H9 (cell line): ENCODE measurements around the gene OR5A2. TPM values are rescaled to one million over a fixed set of nuclear protein-coding genes. Genes with fewer than 3 reads are reported as not detected.

Experiments
- DNase-seq: peaks from one replicate; pipeline ENCODE4 v3.0.0-alpha.2; 2017
- H2AFZ ChIP-seq: one replicate; pipeline ENCODE4 v1.6.1; 2013; ENCODE audit warnings: mild to moderate bottlenecking, low read length, control low read depth, moderate library complexity
- H2AK5ac ChIP-seq: 2 replicates; pipeline ENCODE4 v1.6.1; 2013; ENCODE audit warnings: low read length, control low read depth, mixed read lengths; ENCODE audit not compliant: insufficient read length
- H2BK120ac ChIP-seq: one replicate; pipeline ENCODE4 v1.6.1; 2013; ENCODE audit warnings: low read depth, mild to moderate bottlenecking, low read length, control low read depth, inconsistent platforms; ENCODE audit not compliant: poor library complexity, severe bottlenecking
- H2BK12ac ChIP-seq: 2 replicates; pipeline ENCODE4 v1.6.1; 2013; ENCODE audit warnings: low read length, control low read depth, mixed read lengths, low read depth; ENCODE audit not compliant: insufficient read length
- H2BK15ac ChIP-seq: 2 replicates; pipeline ENCODE4 v1.6.1; 2013; ENCODE audit warnings: low read depth, low read length, control low read depth
- H2BK20ac ChIP-seq: one replicate; pipeline ENCODE4 v1.6.1; 2013; ENCODE audit warnings: low read depth, mild to moderate bottlenecking, low read length, control low read depth, inconsistent platforms; ENCODE audit not compliant: poor library complexity, severe bottlenecking
- H2BK5ac ChIP-seq: 2 replicates; pipeline ENCODE4 v1.6.1; 2013; ENCODE audit warnings: low read length, control low read depth, mixed read lengths; ENCODE audit not compliant: insufficient read length
- H3K14ac ChIP-seq: 2 replicates; pipeline ENCODE4 v1.6.1; 2013; ENCODE audit warnings: low read length, control low read depth; ENCODE audit not compliant: insufficient read depth
- H3K18ac ChIP-seq: 2 replicates; pipeline ENCODE4 v1.6.1; 2013; ENCODE audit warnings: low read depth, mild to moderate bottlenecking, mixed read lengths, low read length, control low read depth; ENCODE audit not compliant: insufficient read length
- H3K23ac ChIP-seq: 2 replicates; pipeline ENCODE4 v1.6.1; 2013; ENCODE audit warnings: low read length, control low read depth, mixed read lengths, low read depth; ENCODE audit not compliant: insufficient read length
- H3K23me2 ChIP-seq: 2 replicates; pipeline ENCODE4 v1.6.1; 2013; ENCODE audit warnings: low read depth, mild to moderate bottlenecking, mixed read lengths, low read length, control low read depth; ENCODE audit not compliant: insufficient read length, poor library complexity, severe bottlenecking
- H3K27ac ChIP-seq: 2 replicates; pipeline ENCODE4 v1.5.1; 2013; ENCODE audit warnings: low read length, control low read depth, mixed read lengths, low read depth; ENCODE audit not compliant: insufficient read length
- H3K27me3 ChIP-seq: 2 replicates; pipeline ENCODE4 v1.6.1; 2013; ENCODE audit warnings: low read length, control low read depth, inconsistent platforms; ENCODE audit not compliant: insufficient read depth
- H3K4ac ChIP-seq: 2 replicates; pipeline ENCODE4 v1.6.1; 2013; ENCODE audit warnings: low read depth, mild to moderate bottlenecking, control low read depth, inconsistent platforms, low read length, moderate library complexity
- H3K4me1 ChIP-seq: 2 replicates; pipeline ENCODE4 v1.6.1; 2013; ENCODE audit warnings: low read length, control low read depth, inconsistent platforms; ENCODE audit not compliant: insufficient read depth
- H3K4me2 ChIP-seq: 2 replicates; pipeline ENCODE4 v1.6.1; 2013; ENCODE audit warnings: low read length, control low read depth, mixed read lengths; ENCODE audit not compliant: insufficient read length, insufficient read depth
- H3K56ac ChIP-seq: 2 replicates; pipeline ENCODE4 v1.6.1; 2013; ENCODE audit warnings: low read depth, mild to moderate bottlenecking, mixed read lengths, low read length, control low read depth; ENCODE audit not compliant: insufficient read length
- H3K79me1 ChIP-seq: 2 replicates; pipeline ENCODE4 v1.6.1; 2013; ENCODE audit warnings: low read depth, mild to moderate bottlenecking, moderate library complexity, low read length, control low read depth, inconsistent platforms; ENCODE audit not compliant: insufficient read depth, poor library complexity, severe bottlenecking
- H3K79me2 ChIP-seq: 2 replicates; pipeline ENCODE4 v1.6.1; 2013; ENCODE audit warnings: low read length, control low read depth, inconsistent platforms; ENCODE audit not compliant: insufficient read depth
- H3K9ac ChIP-seq: 2 replicates; pipeline ENCODE4 v1.6.1; 2013; ENCODE audit warnings: low read length, control low read depth, mixed read lengths; ENCODE audit not compliant: insufficient read length; ENCODE audit errors: extremely low read depth
- H3K9me3 ChIP-seq: one replicate; pipeline ENCODE4 v1.6.1; 2013; ENCODE audit warnings: low read depth, low read length, inconsistent platforms; ENCODE audit not compliant: control insufficient read depth
- H3T11ph ChIP-seq: one replicate; pipeline ENCODE4 v1.6.1; 2013; ENCODE audit warnings: mild to moderate bottlenecking, low read length, control low read depth, inconsistent platforms
- H4K20me1 ChIP-seq: one replicate; pipeline ENCODE4 v1.6.1; 2013; ENCODE audit not compliant: control insufficient read depth, insufficient read length, insufficient read depth
- H4K5ac ChIP-seq: 2 replicates; pipeline ENCODE4 v1.6.1; 2013; ENCODE audit warnings: low read depth, mild to moderate bottlenecking, mixed read lengths, low read length, control low read depth; ENCODE audit not compliant: insufficient read length
- H4K8ac ChIP-seq: replicated peaks from 2 replicates; pipeline ENCODE4 v1.6.1; 2013; ENCODE audit warnings: low read length, control low read depth, mixed read lengths, low read depth; ENCODE audit not compliant: insufficient read length
- H4K91ac ChIP-seq: 2 replicates; pipeline ENCODE4 v1.6.1; 2013; ENCODE audit warnings: low read depth, mild to moderate bottlenecking, moderate library complexity, mixed read lengths, low read length, control low read depth; ENCODE audit not compliant: insufficient read length
- H3K27ac Mint-ChIP-seq, 3 experiments: 2 replicates in 2 of 3; 3 replicates in 1 of 3; pipeline ENCODE4 v1.8.0; 2020 to 2021; ENCODE audit warnings: mixed read lengths in 3 of 3, mild to moderate bottlenecking in 1 of 3, moderate library complexity in 1 of 3
- H3K27me3 Mint-ChIP-seq: 2 replicates; pipeline ENCODE4 v1.8.0; 2021; ENCODE audit warnings: low read depth, mild to moderate bottlenecking, moderate library complexity, mixed read lengths
- H3K36me3 Mint-ChIP-seq, 3 experiments: 2 replicates in 2 of 3; 3 replicates in 1 of 3; pipeline ENCODE4 v1.8.0; 2020 to 2021; ENCODE audit warnings: low read depth in 3 of 3, mixed read lengths in 3 of 3; ENCODE audit not compliant: insufficient read depth in 1 of 3
- H3K4me1 Mint-ChIP-seq, 2 experiments: 2 replicates each; pipeline ENCODE4 v1.8.0; 2020; ENCODE audit warnings: mixed read lengths in 2 of 2
- H3K4me3 Mint-ChIP-seq, 2 experiments: 2 replicates in 1 of 2; 3 replicates in 1 of 2; pipeline ENCODE4 v1.8.0; 2020 to 2021; ENCODE audit warnings: mild to moderate bottlenecking in 2 of 2, mixed read lengths in 2 of 2, moderate library complexity in 1 of 2
- H3K9me3 Mint-ChIP-seq, 2 experiments: 2 replicates in 1 of 2; 3 replicates in 1 of 2; pipeline ENCODE4 v1.8.0; 2020; ENCODE audit warnings: mild to moderate bottlenecking in 2 of 2, mixed read lengths in 2 of 2, moderate library complexity in 1 of 2
- CTCF ChIP-seq: fragments of 200-600 bp; sonication (generic); conservative IDR thresholded peaks from 3 replicates; pipeline ENCODE4 v1.8.0; 2021; ENCODE audit warnings: antibody characterized with exemption, mild to moderate bottlenecking
- WGBS: extraction: QIAGEN DNeasy Blood & Tissue Kit; methylation state at CpG from one replicate; pipeline ENCODE4 v1.1.7; 2013; ENCODE audit warnings: missing lambda C conversion rate, low lambda C conversion rate, mixed read lengths; ENCODE audit not compliant: insufficient read length; ENCODE audit errors: extremely low coverage; 5-methylcytosine and 5-hydroxymethylcytosine counted together
- total RNA-seq: library from RNA; stranded (reverse); gene quantifications from 2 replicates; pipeline ENCODE4 v1.2.1, GENCODE V29; 2021

Gene OR5A2
- total RNA-seq, 1 experiment from 2014 or later: not detected

- Histone ChIP-seq H2BK120ac (no peak overlapping the region), H3K27ac (no peak overlapping the region)
- WGBS: no CpG with 5 or more reads among the region's 1 CpG
Observed at GRCh38 chr11:59415111-59415510, 11.1 kb downstream of the OR5A2 start.

More at GRCh38 chr11:59415111-59415510, 11.1 kb downstream of the OR5A2 start:
- Mint-ChIP-seq H3K4me3 (no peak overlapping the region), H3K27ac (no peak overlapping the region), H3K4me1 (no peaks in the 10 kb centered on the region), H3K27me3 (no peaks in the 10 kb centered on the region), H3K9me3 (peaks cover 20 to 28% of the 10 kb centered on the region in 2 experiments), H3K36me3 (peaks cover 0 to 7% (median 0%) of the 10 kb centered on the region in 3 experiments; a peak in 2 of 7 replicates)
- H2BK12ac ChIP-seq: no peak overlapping the region
- H3K79me2 ChIP-seq: no peaks in the 10 kb centered on the region
- H4K20me1 ChIP-seq: no peaks in the 10 kb centered on the region
- H3K23me2 ChIP-seq: no peaks in the 10 kb centered on the region
- no peak overlapping the region for H3K4me2 ChIP-seq
- no peak overlapping the region for H3K18ac ChIP-seq
- H3T11ph ChIP-seq: no peak overlapping the region
- no peak overlapping the region for H2AFZ ChIP-seq
- H4K91ac ChIP-seq: no peak overlapping the region
- no peaks in the 10 kb centered on the region for H3K27me3 ChIP-seq
- no peak overlapping the region for H2AK5ac ChIP-seq
- no peak for DNase-seq
- H3K56ac ChIP-seq: no peak overlapping the region
- H3K4ac ChIP-seq: no peak overlapping the region
- H2BK20ac ChIP-seq: no peak overlapping the region
- no peak overlapping the region for H2BK15ac ChIP-seq
- no peaks in the 10 kb centered on the region for H3K4me1 ChIP-seq
- no peaks in the 10 kb centered on the region for H3K79me1 ChIP-seq
- no peak for TF ChIP-seq CTCF
- no peak overlapping the region for H3K9ac ChIP-seq
- no peak overlapping the region for H4K8ac ChIP-seq
- no peak overlapping the region for H3K23ac ChIP-seq
- H3K14ac ChIP-seq: no peak overlapping the region
- H3K9me3 ChIP-seq: peaks cover under 1% of the 10 kb centered on the region
- H2BK5ac ChIP-seq: no peak overlapping the region
- H4K5ac ChIP-seq: no peak overlapping the region
